Stomach (tissue), 4 donors: ENCODE measurements around the gene ZFP36L2.

Source experiments
- CTCF ChIP-seq, 7 experiments: fragments of 450-650 bp in 4 of 7; fragments of 200-600 bp in 3 of 7; sonication (generic) in 3 of 7; IDR thresholded peaks; one replicate each; pipeline ENCODE4 v1.5.1; 2016 to 2019; ENCODE audit warnings: antibody characterized with exemption in 7 of 7, control low read depth in 2 of 7, mild to moderate bottlenecking in 1 of 7
- POLR2A ChIP-seq, 4 donors: fragments of 450-650 bp; IDR thresholded peaks; one replicate each; pipeline ENCODE4 v1.6.1; 2016; ENCODE audit warnings: antibody characterized with exemption in 4 of 4, control low read depth in 2 of 4, mild to moderate bottlenecking in 1 of 4, moderate library complexity in 1 of 4

GRCh38 chr2:43238176-43238575 is 11.8 kb upstream of the ZFP36L2 start:
- no peak for TF ChIP-seq POLR2A (IDR thresholded peaks at IDR 0.05)
- TF ChIP-seq CTCF (IDR thresholded peaks at IDR 0.05) = no peak
